Breast epithelium (tissue), 3 donors: ENCODE results near the gene TTF2.

Experiments
- POLR2A ChIP-seq: fragments of 450-650 bp; IDR thresholded peaks from one replicate; pipeline ENCODE4 v1.6.1; 2016; ENCODE audit warnings: antibody characterized with exemption, mild to moderate bottlenecking, moderate library complexity
- POLR2AphosphoS5 ChIP-seq, 3 donors: sonication (generic); formaldehyde crosslinking; IDR thresholded peaks; one replicate each; pipeline ENCODE4 v1.6.1; 2017; ENCODE audit warnings: antibody characterized with exemption in 3 of 3
- TF ChIP-seq, protein P1 (sequence below), 3 donors: fragments of 450-650 bp; IDR thresholded peaks; one replicate each; pipeline ENCODE4 v1.5.1; 2016 to 2017; ENCODE audit warnings: antibody characterized with exemption in 3 of 3, mild to moderate bottlenecking in 3 of 3, moderate library complexity in 3 of 3

DNA sequence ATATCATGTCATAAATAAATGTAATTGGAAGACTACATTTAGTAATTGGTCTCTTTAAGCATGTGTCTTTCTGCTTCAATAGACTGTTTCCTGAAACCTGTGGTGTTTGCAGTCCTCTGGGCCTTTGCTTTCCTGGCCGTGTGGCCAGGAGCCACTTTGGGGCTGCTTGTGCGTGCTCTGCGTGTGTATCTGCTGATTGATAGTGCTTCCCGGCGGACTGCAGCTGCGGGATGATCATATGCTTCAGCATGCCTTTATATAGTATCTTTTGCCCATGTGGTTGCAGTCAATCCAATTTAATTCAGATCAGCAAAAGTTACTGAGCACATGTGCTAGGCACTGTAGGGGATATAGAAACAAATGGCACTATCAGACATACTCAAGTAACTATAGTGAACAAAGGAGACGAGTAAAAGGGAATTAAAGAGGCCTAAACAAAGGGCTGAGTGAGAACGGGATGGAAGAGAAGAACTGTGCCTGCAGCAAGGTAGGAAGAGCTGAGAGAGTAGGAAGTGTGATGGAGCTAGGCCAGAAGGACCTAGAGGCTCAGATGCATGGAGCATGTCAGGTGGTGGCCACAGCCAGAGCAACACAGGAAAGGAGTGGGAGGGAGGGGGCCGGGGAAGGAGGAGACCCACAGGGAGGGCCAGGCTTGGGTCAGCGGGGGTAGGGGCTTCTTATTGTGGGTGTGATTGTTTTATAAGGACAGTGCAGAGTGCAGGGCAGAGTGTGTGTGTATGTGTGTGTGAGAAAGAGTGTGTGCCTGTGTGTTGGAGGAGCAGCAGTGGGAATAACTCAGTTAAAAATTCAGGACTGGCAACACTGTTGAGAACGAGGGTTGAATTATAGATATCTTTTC is 27.2 kb upstream of the TTF2 start:
- TF ChIP-seq, protein P1, sequence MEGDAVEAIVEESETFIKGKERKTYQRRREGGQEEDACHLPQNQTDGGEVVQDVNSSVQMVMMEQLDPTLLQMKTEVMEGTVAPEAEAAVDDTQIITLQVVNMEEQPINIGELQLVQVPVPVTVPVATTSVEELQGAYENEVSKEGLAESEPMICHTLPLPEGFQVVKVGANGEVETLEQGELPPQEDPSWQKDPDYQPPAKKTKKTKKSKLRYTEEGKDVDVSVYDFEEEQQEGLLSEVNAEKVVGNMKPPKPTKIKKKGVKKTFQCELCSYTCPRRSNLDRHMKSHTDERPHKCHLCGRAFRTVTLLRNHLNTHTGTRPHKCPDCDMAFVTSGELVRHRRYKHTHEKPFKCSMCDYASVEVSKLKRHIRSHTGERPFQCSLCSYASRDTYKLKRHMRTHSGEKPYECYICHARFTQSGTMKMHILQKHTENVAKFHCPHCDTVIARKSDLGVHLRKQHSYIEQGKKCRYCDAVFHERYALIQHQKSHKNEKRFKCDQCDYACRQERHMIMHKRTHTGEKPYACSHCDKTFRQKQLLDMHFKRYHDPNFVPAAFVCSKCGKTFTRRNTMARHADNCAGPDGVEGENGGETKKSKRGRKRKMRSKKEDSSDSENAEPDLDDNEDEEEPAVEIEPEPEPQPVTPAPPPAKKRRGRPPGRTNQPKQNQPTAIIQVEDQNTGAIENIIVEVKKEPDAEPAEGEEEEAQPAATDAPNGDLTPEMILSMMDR (IDR thresholded peaks at IDR 0.05): no peak
- no peak for TF ChIP-seq POLR2A
- TF ChIP-seq POLR2AphosphoS5 (IDR thresholded peaks at IDR 0.05): no peak
